ENCODE measurements around the gene SLC25A6. TPM values are rescaled to one million over a fixed set of nuclear protein-coding genes. Genes with fewer than 3 reads are reported as not detected.

The SLC25A6 gene
- total RNA-seq, 1 experiment from 2014 or later: 553 TPM

DNA sequence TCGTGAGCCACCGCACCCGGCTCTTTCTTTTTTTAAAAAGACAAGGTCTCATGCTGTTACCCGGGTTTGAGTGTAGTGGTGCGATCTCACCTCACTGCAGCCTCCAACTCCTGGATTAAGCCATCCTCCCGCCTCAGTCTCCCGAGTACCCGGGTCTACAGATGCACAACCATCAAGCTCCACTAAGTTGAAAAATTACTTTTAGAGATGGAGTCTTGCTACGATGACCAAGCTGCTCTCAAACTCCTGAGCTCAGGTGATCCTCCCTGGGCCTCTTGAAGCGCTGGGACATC is 2.0 kb downstream of the SLC25A6 start:
- H3K23ac ChIP-seq (ENCODE audit: insufficient read length, low read depth, low read length): no peak overlapping the region
- no peak overlapping the region for H2BK12ac ChIP-seq (ENCODE audit: insufficient read length, low read depth, low read length)
- H3K9me3 ChIP-seq (ENCODE audit: control insufficient read depth, low read depth, low read length): no peaks in the 10 kb centered on the region
- no peak for DNase-seq
- H2AFZ ChIP-seq (ENCODE audit: low read length): no peak overlapping the region
- Mint-ChIP-seq H3K4me1 (peaks cover 13 to 45% of the 10 kb centered on the region in 2 experiments), H3K4me3 (peak overlapping the region; percentile 92 to 95), H3K9me3 (peaks cover 3 to 4% of the 10 kb centered on the region in 2 experiments; a peak in 3 of 5 replicates), H3K27me3 (ENCODE audit: low read depth) (no peaks in the 10 kb centered on the region; the same call in none of the 2 replicates), H3K27ac (no peak overlapping the region), H3K36me3 (ENCODE audit: insufficient read depth in 1 of 3, low read depth in 3 of 3) (peaks cover 55 to 65% (median 62%) of the 10 kb centered on the region in 3 experiments)
- no peaks in the 10 kb centered on the region for H4K20me1 ChIP-seq (ENCODE audit: control insufficient read depth, insufficient read depth, insufficient read length)
- no peak overlapping the region for H3T11ph ChIP-seq (ENCODE audit: low read length)
- H3K4me1 ChIP-seq (ENCODE audit: insufficient read depth, low read length): no peaks in the 10 kb centered on the region
- H2BK120ac ChIP-seq (ENCODE audit: low read depth, low read length, poor library complexity, severe bottlenecking): no peak overlapping the region
- H3K4me2 ChIP-seq (ENCODE audit: insufficient read depth, insufficient read length, low read length): no peak overlapping the region
- no peak overlapping the region for H2BK15ac ChIP-seq (ENCODE audit: low read depth, low read length)
- no peak overlapping the region for H3K4ac ChIP-seq (ENCODE audit: low read depth, low read length)
- H3K27ac ChIP-seq (ENCODE audit: insufficient read length, low read depth, low read length): no peak overlapping the region
- H3K27me3 ChIP-seq (ENCODE audit: insufficient read depth, low read length): no peaks in the 10 kb centered on the region
- H3K14ac ChIP-seq (ENCODE audit: insufficient read depth, low read length): no peak overlapping the region
- H2AK5ac ChIP-seq (ENCODE audit: insufficient read length, low read length): no peak overlapping the region
- H3K79me2 ChIP-seq (ENCODE audit: insufficient read depth, low read length): peaks cover 33% of the 10 kb centered on the region; the same call in 1 of the 2 replicates
- no peak overlapping the region for H3K9ac ChIP-seq (ENCODE audit: extremely low read depth, insufficient read length, low read length)
- H4K5ac ChIP-seq (ENCODE audit: insufficient read length, low read depth, low read length): no peak overlapping the region
- TF ChIP-seq, protein P1, sequence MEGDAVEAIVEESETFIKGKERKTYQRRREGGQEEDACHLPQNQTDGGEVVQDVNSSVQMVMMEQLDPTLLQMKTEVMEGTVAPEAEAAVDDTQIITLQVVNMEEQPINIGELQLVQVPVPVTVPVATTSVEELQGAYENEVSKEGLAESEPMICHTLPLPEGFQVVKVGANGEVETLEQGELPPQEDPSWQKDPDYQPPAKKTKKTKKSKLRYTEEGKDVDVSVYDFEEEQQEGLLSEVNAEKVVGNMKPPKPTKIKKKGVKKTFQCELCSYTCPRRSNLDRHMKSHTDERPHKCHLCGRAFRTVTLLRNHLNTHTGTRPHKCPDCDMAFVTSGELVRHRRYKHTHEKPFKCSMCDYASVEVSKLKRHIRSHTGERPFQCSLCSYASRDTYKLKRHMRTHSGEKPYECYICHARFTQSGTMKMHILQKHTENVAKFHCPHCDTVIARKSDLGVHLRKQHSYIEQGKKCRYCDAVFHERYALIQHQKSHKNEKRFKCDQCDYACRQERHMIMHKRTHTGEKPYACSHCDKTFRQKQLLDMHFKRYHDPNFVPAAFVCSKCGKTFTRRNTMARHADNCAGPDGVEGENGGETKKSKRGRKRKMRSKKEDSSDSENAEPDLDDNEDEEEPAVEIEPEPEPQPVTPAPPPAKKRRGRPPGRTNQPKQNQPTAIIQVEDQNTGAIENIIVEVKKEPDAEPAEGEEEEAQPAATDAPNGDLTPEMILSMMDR (conservative IDR thresholded peaks at IDR 0.05): no peak
- no peak overlapping the region for H3K56ac ChIP-seq (ENCODE audit: insufficient read length, low read depth, low read length)
- no peak overlapping the region for H4K91ac ChIP-seq (ENCODE audit: insufficient read length, low read depth, low read length)
- peaks cover 8% of the 10 kb centered on the region for H3K23me2 ChIP-seq (ENCODE audit: insufficient read length, low read depth, low read length, poor library complexity, severe bottlenecking)
- no peak overlapping the region for H3K18ac ChIP-seq (ENCODE audit: insufficient read length, low read depth, low read length)
- H2BK5ac ChIP-seq (ENCODE audit: insufficient read length, low read length): no peak overlapping the region
- no peak overlapping the region for H4K8ac ChIP-seq (replicated peaks; ENCODE audit: insufficient read length, low read depth, low read length)
- H2BK20ac ChIP-seq (ENCODE audit: low read depth, low read length, poor library complexity, severe bottlenecking): no peak overlapping the region
- WGBS (ENCODE audit: extremely low coverage, insufficient read length, low lambda C conversion rate): no CpG with 5 or more reads among the region's 10 CpGs
- peaks cover 15% of the 10 kb centered on the region for H3K79me1 ChIP-seq (ENCODE audit: insufficient read depth, low read depth, low read length, poor library complexity, severe bottlenecking)

Measured in H9 (cell line).